LHCN-M2 (cell line): ENCODE results near the gene CDK6. TPM values are rescaled to one million over a fixed set of nuclear protein-coding genes. Genes with fewer than 3 reads are reported as not detected.
A peak's percentile ranks its signal among the peaks of the same experiment; 100 is the strongest.

Experiments used
- DNase-seq: peaks from one replicate; pipeline ENCODE4 v3.0.0-alpha.2; 2012; ENCODE audit warnings: low read depth
- total RNA-seq: library from RNA; depleted of rRNA; stranded (reverse); fragments of >200 nt; gene quantifications from 2 replicates; pipeline ENCODE4 v1.2.3, GENCODE V29; 2014

Gene CDK6
- total RNA-seq, 1 experiment from 2014 or later: 66.1 TPM

DNA sequence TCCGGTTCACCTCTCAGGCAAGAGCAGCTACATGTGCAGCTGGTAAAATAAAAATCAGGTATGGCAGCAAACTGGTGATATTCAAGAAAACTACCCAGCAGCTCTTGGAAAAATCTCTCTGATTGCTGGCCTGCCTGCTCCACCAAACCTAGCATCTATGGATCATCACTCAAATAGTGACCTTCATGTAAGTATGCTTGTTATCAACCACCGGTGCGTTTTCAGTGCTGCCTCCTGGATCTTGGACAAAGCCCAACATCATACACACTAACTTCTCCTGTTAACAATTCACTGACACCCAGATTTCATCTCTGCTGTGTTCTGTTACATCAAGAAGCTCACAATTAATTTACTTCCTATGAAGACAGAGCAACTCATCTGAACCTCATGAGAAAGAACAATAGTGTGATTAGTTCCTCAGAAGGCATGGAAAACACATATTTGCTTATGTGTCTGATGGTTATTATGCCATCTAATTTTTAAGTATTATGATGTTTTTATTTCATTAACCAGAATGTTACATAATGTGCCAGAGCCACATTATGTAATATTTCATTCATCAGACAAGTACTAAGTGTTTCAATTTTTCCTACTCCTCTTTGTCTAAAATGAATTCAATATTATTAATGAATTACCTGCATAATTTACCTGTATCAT, 8.8 kb downstream of the CDK6 start:
- DNase-seq: no peak

DNA sequence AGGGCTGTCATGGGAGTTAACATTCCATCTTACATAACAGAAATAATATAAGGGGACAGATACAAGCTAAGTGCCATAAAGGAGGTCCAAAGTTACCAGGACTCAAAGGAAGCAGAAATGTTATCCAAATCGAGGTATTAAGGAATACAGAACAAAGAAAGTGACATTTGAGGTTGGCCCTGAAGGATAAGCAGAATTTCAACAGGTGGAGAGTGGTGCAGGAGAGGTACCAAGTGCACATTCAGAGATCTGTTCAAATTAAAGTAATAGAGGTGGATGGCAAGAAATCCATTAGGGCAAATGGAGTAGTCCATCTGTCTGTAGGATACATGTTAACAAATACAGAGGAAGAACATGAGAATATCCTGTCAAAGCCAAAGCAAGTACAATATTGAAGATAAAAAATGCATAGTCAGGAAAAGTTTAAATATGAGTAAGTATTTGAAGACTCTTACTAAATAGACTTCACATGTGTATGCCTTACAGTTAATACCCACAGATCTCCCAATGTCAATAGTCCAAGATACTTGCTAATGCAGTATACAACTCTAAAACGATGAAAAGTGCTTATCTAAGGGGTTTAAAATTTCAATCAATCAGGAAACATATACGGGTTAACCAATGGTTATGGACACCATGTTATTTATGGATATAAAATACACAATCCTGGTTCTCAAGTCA, 10.0 kb downstream of the CDK6 start:
- DNase-seq: no peak

DNA sequence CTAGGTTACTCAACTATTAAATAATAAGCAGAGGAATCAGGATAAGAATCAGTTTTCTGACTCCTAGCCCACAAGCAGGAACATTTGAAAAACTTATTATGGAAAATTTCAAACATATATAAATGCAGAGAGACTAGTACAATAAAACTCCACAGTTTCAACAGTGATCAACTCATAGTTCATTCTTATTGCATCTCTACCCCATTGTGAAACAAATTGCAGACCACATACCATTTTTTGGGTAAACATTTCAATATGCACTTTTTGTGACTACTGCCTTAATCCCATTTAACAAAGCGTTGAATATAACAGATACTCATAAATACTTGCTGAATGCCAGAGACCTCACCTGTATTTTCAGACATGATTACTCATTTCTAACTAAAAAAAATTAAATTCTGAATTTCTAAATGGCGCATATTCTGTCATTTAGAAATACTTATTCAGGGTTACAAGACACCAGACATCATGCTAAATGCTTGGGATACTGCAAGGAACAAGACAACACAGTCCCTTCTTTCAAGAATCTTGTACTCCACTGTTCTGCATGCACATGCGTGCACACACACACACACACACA, 11.4 kb downstream of the CDK6 start:
- DNase-seq: no peak

DNA sequence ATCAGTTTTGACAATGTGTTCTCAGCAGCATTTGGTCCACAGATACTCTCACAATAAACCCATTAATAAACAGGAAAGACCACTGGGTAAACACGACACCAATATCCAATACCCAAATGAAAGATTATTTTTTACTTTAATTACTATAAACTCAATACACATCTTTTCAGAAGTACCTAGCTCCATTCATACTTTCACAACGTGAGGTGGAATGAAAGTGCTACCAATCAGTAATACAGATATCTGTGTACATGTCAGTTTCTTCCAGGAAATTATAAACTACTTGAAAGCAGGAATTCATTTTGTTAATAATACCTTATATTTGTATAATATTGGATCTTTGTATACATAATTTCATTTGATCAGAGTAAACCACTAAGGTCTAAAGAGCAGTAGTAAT, 11.9 kb downstream of the CDK6 start:
- no peak for DNase-seq

DNA sequence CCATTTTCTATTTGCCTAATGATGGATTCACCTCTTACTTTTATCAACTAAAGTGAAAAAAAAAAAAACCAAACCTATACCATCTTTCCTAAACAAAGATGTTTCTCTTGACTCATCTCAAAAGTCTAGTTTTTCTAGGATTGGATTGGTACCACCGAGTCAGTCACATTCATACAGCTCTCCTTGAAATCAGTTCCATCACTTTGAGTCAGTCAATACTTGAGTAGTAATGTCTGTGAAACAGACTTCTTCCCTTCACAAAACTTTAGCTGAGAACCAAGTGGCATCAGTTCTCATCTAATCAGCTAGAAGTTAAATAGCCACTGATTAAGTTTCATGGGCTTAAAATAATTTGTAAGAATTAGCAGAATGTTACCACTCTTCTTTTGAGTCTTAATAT, 13.3 kb downstream of the CDK6 start:
- DNase-seq: no peak

DNA sequence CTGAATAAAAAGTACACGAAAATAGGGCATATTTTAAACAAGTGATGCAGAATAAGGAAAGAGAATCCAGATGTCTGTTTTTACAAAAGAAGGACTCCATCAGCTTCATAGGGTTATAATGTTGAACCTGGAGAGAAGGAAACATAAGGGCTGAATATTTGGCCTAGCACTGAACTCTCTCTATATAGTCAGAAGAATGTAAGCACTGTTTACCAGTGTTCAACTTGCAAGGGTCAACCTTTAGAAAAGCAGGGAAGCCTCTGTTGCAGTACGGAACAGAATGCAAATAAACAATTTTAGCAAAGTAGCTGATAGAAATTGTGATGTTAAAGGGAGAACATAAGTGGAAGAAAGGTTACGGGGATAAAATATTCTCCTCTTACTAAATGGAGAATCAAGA, 16.2 kb downstream of the CDK6 start:
- DNase-seq: no peak

DNA sequence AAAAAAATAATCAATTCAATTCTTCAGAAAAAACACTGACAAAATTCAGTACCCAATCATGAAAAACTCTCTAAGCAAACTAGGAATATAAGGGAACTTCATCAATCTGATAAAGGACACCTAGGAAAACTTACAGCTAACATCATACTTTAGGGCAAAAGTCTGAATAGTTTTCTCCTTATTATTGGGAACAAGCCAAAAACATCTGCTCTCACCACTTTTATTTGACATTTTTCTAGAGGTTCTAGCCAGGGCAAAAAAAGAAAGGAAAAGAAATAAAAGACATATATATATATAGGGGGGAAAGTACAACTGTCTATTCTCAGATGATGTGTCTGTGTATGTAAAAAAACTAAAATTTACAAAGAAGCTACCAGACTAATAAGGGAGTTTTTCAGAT, 19.0 kb downstream of the CDK6 start:
- no peak for DNase-seq

DNA sequence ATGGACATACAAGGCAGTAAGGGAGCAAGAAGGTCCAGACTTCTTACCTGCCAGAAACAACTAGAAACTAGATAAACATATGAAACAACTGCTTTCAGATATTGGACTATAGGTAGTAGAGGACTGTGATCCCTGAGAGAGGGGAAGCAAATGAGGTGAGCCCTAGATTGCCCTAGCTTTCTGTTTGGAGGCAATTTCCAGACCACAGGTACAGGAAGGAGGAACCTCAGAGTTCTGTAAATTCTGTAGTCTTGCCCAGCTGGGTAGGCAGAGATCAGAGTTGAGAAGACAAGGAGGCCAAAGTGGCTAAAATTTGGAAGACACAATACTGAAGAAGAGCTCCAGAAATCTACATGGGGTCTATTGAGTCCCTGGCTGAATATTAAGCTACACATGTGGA, 21.0 kb downstream of the CDK6 start:
- no peak for DNase-seq

DNA sequence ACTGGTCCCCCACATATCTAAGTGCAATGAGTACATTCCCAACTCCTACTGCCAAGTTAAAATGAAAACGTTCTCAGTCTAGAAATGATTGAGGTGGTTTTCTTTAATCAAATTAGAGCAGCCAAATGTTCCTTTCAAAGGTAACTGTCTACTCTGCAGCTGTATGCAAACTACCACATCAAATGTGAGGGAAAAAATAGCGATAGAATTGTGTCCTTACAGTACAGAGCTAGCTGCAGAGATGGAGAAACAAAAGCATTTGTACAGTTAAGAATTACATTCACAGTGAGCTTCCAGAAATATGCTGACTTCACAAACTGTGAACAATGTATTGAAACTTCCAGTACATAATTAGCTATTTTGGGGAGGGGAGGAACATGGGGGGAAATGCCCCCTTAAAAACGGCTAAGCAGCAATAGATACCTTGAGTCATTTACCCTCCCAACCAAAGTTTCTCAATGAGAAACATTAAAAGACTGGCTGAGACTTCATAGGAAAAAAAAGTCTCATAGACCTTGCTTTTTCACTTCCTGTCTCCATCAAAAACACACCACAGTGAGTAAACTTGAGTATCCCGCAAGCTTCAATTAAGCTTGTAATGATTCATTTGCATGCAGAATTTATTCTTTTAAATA, 22.9 kb downstream of the CDK6 start:
- peak; percentile 66 for DNase-seq

DNA sequence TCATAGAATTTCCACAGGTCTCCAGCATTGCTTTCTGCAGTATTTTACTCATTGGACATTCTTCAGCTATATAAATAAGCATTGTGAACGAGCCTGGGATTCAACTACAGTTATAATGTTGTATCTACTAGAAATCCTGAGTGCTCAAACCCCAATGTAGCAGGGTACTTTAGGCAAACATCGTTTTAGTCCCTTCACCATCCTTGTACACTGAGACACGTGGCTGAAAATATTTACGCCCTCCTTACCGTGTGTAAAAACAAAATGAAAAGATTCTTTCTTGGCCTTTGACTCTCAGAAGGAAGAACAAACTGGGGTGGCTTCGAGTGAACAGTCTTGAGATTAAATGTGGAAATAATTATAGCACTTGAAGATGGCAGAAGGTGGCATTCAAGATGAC, 25.2 kb downstream of the CDK6 start:
- DNase-seq: no peak

DNA sequence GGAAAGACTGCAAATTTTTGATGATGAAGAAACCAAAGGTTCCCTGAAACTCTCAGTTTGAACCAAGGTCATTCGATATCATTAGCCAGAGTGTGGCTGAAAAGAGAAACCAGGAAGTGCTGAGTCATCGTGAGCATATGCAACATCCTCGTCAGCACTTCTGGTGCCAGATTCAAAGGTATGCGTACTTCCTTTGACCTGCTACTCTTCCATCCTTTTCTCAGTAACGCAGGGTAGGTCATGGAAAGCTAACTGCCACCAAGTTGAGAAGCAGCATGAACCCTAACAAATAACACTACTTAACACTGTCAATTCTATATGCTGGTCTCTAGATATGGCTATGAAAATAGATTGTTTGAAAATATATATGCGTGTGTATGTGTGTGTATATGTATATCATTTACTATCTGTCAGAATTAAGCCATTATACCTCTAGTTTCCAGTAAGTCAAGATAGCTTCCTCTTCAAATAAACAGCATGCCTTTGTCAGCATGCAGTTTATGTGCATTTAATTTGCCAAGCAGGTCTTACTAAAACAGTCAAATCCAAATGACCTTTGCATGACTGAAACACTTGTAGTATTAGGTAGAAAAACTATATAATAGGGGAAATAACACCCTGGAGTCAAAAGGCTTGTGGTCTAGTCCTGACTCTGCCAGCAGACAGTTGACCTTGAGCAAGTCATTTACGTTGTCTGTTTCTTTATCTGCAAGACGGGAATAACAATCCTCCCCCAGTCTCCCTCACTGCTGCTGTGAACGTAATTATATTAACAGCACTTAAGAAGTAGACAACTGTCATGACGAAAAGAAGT, 26.4 kb downstream of the CDK6 start:
- DNase-seq: peak; percentile 93

DNA sequence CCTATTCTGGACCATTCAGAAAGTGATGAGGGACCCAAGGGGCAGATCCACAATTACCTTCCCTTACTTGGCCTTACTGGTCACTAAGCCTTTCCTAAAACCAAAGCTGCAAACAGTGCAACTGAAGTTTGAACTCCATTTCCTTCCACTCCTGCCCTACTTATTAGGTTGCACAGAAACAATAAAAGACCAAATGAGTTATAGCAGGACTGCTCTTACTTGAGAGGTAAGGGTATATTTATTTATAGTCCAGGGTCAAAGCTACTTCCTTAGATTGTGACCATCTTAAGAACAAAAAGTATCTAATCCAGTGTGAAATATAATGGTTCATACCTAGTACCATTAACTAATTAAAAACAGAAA, 27.0 kb downstream of the CDK6 start:
- DNase-seq: no peak

DNA sequence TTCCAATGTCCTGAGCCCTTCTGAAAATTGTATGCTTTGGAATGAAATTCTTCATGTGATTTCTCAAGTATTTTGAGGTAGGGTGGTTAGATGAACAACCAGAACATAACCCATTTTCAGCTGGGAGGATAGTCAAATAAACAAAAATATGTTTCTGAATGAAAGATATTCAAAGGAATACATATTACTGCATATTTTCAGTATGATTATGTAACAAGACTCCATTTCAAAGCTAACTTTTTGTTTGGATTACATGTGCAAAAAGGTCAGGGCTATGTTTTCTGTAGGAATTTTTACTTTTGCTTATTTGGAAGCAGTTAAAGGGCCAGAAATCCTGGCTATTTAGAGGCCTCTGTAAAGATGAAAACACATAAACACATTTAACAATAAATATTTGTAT, 27.7 kb downstream of the CDK6 start:
- DNase-seq: no peak

DNA sequence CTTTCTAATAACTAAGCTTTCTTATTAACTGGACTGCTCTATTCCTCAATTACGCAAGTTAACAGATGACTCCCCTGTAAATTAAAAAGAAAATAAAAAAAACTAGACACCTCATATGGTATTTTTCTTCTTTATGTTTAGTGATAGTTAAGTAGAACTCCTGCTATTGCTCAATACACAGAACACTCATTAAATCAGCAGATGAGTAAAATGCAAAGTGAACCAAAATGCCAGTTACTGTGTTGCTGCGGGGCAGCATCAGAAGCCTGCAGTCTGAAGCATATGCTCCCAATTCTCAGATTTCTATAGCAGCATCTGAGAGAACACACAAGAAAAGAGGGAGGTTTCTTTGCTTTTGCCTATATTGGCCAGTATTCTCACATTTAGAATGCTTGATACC, 28.4 kb downstream of the CDK6 start:
- no peak for DNase-seq

DNA sequence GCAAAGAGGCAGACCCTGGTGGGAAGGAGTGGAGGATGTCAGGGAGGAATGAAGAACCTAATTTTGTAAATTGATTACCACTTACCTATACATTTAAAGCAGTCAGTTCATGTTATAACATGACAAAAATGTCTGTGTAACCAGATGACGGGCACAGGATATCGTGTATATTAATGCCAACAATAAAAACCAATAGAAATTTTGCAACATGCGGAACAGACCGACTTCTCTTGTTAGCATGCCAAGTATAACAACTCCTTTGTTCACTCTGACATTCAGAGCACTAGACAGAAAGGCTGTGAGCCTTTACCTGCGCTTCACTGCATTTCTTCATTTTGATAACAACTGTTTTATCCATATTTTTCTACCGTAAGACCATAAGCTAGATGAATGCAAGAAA, 29.9 kb downstream of the CDK6 start:
- DNase-seq: no peak

DNA sequence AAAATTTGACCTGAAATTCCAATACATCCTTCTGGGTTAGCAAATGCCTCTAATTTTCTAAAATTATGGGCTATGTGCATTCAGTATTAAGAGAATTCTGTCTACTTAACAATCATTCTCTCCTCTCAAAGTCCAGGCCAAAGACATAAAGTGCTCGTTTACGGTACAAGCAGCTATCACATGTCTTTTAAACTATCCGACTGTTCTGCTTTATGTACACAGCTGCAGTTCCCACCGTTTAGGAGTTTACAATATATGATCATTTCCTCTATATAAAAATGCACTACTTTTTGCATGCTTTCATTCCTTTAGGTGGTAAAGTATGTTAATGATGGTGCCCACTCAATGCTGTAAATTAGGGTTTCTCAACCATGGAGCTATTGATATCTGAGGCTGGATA, 34.0 kb downstream of the CDK6 start:
- no peak for DNase-seq

DNA sequence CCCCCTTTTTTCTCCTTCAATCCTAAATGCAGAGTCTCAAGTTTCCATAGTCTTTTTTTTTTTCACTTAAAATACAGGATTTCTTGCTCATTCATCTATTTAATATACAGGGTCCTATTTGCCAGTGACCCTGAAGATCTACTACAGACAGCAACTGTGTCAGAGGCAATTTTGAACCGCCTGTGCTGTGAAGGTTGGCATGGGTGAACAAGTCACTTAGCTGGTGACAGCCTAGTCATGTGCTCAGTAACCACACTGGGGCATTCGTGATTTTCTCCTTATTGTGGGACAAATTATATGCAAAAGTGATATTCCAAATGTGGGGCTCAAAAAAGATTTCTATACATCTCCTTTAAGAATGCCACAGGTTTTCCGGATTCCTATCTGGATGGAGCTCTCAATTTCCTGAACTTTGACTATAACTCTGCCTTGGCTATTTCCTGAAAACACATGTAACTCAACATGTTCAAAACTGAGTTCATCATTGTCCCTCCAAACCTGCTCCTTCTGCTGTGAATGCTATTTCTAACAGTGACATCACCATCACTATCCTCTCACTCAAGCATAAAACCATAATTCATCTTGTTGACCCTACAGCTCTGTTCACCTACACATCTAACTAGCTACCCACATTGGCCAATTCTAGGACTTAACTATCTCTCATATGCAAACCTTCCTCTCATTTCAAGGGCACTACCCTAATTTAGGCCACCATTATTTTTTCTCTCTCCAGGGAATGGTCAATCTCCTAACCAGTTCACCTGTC, 36.7 kb downstream of the CDK6 start:
- no peak for DNase-seq

DNA sequence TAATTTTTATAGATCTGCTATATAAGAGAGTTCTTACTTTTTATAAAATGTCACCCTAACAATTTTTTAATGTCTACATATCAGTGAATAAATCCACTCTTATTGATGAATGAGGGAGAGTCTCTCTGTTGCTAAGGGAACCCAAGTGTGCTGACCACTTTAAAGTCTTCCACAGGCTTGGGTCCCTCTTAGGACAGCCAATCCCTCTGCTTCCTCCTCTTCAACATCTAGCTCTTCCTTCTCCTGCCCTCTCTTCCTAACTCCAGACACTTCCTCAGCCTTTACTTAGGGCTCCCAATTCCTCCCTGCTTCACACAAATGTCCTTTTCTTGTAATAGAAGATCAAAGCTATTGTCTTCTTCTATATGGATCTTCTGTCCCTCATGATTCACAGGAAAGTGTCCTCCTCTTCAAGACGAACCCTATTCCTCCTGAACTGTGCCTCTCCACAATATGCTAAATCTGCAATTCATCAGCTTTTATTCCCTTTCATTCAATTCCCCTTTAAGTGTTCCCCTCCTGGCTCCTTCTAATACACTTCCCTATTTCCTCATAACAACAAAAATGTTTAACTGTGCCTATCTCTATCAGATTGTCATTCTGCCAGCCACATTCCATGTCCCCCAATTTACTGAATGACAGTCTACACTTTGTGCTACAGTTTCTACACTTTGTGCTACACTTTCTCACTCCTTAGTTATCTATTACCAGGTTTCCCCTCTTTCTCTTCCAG, 37.7 kb downstream of the CDK6 start:
- DNase-seq: no peak

DNA sequence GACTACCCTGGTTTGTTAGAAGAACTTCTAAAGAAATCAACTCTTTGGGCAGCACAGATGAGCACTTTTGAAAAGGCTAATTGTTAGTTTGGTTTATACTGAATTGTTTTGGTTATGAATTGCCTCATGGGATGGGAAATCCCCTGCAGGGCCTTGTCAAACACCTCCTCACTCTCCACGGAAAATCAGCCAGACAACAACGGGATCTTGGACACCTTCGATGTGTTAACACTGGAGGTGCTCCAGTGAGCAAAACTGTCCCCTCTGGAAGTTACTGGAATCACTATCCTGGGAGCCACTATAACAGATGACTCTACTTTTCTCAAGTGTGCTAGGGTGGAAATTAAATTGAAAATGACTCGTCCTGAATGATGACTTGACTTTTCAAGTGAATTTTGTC, 38.7 kb downstream of the CDK6 start:
- peak; percentile 63 for DNase-seq

DNA sequence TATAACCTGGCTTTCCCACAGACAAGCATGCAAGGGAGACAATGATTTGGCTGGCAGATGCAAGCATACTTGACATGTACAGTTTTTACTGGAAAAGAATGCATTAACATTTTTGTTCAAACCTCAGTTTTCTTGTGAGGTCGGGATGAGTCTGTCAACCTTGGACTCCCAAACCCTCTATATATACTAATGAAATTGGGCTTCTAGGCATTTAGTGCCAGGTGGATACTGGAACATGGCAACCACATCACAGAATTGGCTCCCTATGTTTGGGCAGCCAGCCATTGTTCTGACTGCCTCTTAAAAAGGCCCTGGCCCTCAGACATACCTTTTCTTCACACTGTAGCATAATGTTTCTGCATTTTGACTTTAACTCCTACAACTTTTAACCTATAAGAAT, 39.1 kb downstream of the CDK6 start:
- DNase-seq: peak; percentile 37

DNA sequence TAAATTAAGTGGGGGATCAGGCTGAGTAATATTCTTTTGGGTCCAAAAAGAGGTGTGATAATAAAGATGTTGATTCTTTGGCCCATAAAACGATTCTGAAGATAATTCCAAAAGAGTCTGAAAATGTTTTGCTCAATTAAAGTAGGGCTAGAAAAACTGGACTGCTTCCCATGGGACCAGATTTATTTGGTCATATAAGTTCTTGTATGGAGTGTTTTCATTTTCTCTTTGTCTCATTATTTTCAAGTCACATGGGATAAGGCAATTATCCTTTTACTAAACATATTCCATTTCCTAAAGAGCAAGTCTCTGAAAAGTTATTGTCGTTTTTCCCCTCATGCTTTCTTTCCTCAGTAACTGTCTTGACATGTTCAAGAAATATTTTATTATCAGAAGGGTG, 41.5 kb downstream of the CDK6 start:
- DNase-seq: peak; percentile 31
